ENCODE data around the gene PLEKHD1. TPM values are rescaled to one million over a fixed set of nuclear protein-coding genes. Genes with fewer than 3 reads are reported as not detected.

PLEKHD1 gene
- total RNA-seq, 4 donors from 2014 or later, result 0.14 to 0.16 TPM; not detected in 2

- 95 to 100% methylated on average over 1 to 4 of the region's 4 CpGs for WGBS, 2 donors (ENCODE audit: low coverage in 1 of 2)
- intact Hi-C loops (cut with DNase I; ENCODE audit: low total_unique reads), result no loop called here
- in situ Hi-C loops (cut with MboI; ENCODE audit: low pct_ligation_motif_present in 1 of 4, low pct_unique_long_range_greater_than_20kb in 1 of 4, low sequenced_read_pairs in 3 of 4), result no loop called here
- H3K4me3 ChIP-seq, result no peak overlapping the region
- DNase-seq, result no peak
- peaks cover 5 to 17% (median 15%) of the 10 kb centered on the region in 4 donors for H3K4me1 ChIP-seq
- TF ChIP-seq EP300 (IDR thresholded peaks at IDR 0.05; ENCODE audit: low read depth), result no peak
- TF ChIP-seq POLR2AphosphoS5 (IDR thresholded peaks at IDR 0.05), result no peak
- no peak for TF ChIP-seq CTCF (IDR thresholded peaks at IDR 0.05)
- TF ChIP-seq POLR2A (IDR thresholded peaks at IDR 0.05), result no peak
- H3K27me3 ChIP-seq, result peaks cover 62% of the 10 kb centered on the region
- no peak overlapping the region for H3K27ac ChIP-seq
- no peaks in the 10 kb centered on the region for H3K36me3 ChIP-seq
- no peaks in the 10 kb centered on the region for H3K9me3 ChIP-seq
Measured at GRCh38 chr14:69487226-69487625, 2.7 kb downstream of the PLEKHD1 start.

- H3K9me3 ChIP-seq, result no peaks in the 10 kb centered on the region
- H3K4me3 ChIP-seq, result no peak overlapping the region
- no peak overlapping the region for H3K27ac ChIP-seq
- peaks cover 56% of the 10 kb centered on the region for H3K27me3 ChIP-seq
- peaks cover 5 to 17% (median 15%) of the 10 kb centered on the region in 4 donors for H3K4me1 ChIP-seq
- H3K36me3 ChIP-seq, result no peaks in the 10 kb centered on the region
- in situ Hi-C loops (cut with MboI; ENCODE audit: low pct_ligation_motif_present in 1 of 4, low pct_unique_long_range_greater_than_20kb in 1 of 4, low sequenced_read_pairs in 3 of 4), result no loop called here
- no peak for DNase-seq
- TF ChIP-seq EP300 (IDR thresholded peaks at IDR 0.05; ENCODE audit: low read depth) (no peak), POLR2AphosphoS5 (IDR thresholded peaks at IDR 0.05) (no peak), CTCF (IDR thresholded peaks at IDR 0.05) (no peak), POLR2A (IDR thresholded peaks at IDR 0.05) (no peak)
- intact Hi-C loops (cut with DNase I; ENCODE audit: low total_unique reads), result no loop called here
- WGBS, 2 donors (ENCODE audit: low coverage in 1 of 2), result 79% methylated on average over 4 of the region's 4 CpGs; no CpG with 5 or more reads in 1 of the 2 donors
Measured at GRCh38 chr14:69487771-69488170, 3.2 kb downstream of the PLEKHD1 start.

- H3K4me3 ChIP-seq, result no peak overlapping the region
- intact Hi-C loops (cut with DNase I; ENCODE audit: low total_unique reads), result no loop called here
- H3K4me1 ChIP-seq, result peaks cover 0 to 6% (median 6%) of the 10 kb centered on the region in 4 donors
- in situ Hi-C loops (cut with MboI; ENCODE audit: low pct_ligation_motif_present in 1 of 4, low pct_unique_long_range_greater_than_20kb in 1 of 4, low sequenced_read_pairs in 3 of 4), result no loop called here
- peaks cover 39% of the 10 kb centered on the region for H3K27me3 ChIP-seq
- no peaks in the 10 kb centered on the region for H3K9me3 ChIP-seq
- H3K36me3 ChIP-seq, result no peaks in the 10 kb centered on the region
- TF ChIP-seq CTCF (IDR thresholded peaks at IDR 0.05) (no peak), EP300 (IDR thresholded peaks at IDR 0.05; ENCODE audit: low read depth) (no peak), POLR2A (IDR thresholded peaks at IDR 0.05) (no peak), POLR2AphosphoS5 (IDR thresholded peaks at IDR 0.05) (no peak)
- H3K27ac ChIP-seq, result no peak overlapping the region
- DNase-seq, result no peak
Measured at GRCh38 chr14:69489495-69489894, 5.0 kb downstream of the PLEKHD1 start.

GRCh38 chr14:69490219-69490918 lies 5.8 kb downstream of the PLEKHD1 start:
- 46 to 84% methylated on average over 5 to 7 of the region's 7 CpGs for WGBS, 2 donors (ENCODE audit: low coverage in 1 of 2)
- TF ChIP-seq CTCF (IDR thresholded peaks at IDR 0.05), result no peak
- TF ChIP-seq POLR2AphosphoS5 (IDR thresholded peaks at IDR 0.05), result no peak
- TF ChIP-seq POLR2A (IDR thresholded peaks at IDR 0.05), result no peak
- no peak for TF ChIP-seq EP300 (IDR thresholded peaks at IDR 0.05; ENCODE audit: low read depth)
- Histone ChIP-seq H3K4me3 (no peak overlapping the region), H3K36me3 (no peaks in the 10 kb centered on the region), H3K27ac (no peak overlapping the region), H3K27me3 (peaks cover 30% of the 10 kb centered on the region), H3K9me3 (no peaks in the 10 kb centered on the region), H3K4me1 (no peaks in the 10 kb centered on the region)
- intact Hi-C loops (cut with DNase I; ENCODE audit: low total_unique reads), result no loop called here
- no peak for DNase-seq
- in situ Hi-C loops (cut with MboI; ENCODE audit: low pct_ligation_motif_present in 1 of 4, low pct_unique_long_range_greater_than_20kb in 1 of 4, low sequenced_read_pairs in 3 of 4), result no loop called here

Measured in transverse colon (tissue), 4 donors.